RPMI7951 (cell line): ENCODE data around the gene RPS21. TPM values are rescaled to one million over a fixed set of nuclear protein-coding genes. Genes with fewer than 3 reads are reported as not detected.
A peak's percentile ranks its signal among the peaks of the same experiment; 100 is the strongest.

Source experiments
- DNase-seq: peaks from one replicate; pipeline ENCODE4 v3.0.0-alpha.2; 2012; ENCODE audit warnings: low read depth
- total RNA-seq: library from RNA; depleted of rRNA; stranded (reverse); fragments of >200 nt; shearing (Covaris generic); gene quantifications from 2 replicates; pipeline ENCODE4 v1.2.3, GENCODE V29; 2014; rRNA removed

The RPS21 gene
- total RNA-seq = 2,665 and 2,752 TPM in 2 replicates

DNA sequence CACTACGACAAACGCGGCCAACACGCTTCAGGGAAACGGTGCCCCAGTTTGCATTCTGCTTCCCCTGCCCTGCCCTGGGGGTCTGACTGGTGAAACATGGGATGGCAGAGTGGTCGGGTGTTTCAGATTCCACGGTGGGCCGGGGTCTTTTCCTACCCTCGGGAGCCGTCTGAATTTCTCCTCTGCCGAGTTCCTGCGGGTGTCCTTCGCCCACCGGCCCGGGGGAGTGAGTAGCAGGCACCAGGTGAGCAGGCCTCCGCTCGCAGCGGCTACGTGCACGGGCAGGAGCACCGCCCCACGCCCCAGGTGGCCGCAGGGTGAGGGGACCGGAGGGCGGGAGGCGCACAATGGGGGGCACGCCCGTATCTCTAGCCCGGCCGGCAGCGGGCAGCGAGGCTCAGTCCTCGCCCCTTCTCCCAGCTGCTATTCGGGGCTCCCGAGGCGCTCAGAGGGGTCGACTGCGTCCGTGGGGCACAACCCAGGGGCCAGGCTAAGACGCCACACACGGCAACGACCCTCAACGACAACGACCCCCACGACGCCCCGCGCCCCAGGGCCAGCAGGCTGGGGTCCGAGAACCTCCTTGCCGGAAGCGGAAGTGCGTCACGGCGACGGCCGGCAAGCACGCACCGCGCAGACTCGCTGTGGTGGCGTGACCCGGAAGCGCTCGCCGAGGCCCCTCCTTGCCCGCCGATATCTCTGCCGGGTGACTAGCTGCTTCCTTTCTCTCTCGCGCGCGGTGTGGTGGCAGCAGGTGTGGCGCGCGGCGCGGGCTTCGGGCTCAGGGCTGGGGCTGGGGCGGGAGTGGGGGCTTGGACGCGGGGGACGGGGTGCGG, at the start of gene RPS21:
Gene RPS21, plus strand, starts transcription at position 721 of the 836 bp plus-strand sequence. CDS start 236 bp downstream, outside the sequence.
- DNase-seq = peak; percentile 93

DNA sequence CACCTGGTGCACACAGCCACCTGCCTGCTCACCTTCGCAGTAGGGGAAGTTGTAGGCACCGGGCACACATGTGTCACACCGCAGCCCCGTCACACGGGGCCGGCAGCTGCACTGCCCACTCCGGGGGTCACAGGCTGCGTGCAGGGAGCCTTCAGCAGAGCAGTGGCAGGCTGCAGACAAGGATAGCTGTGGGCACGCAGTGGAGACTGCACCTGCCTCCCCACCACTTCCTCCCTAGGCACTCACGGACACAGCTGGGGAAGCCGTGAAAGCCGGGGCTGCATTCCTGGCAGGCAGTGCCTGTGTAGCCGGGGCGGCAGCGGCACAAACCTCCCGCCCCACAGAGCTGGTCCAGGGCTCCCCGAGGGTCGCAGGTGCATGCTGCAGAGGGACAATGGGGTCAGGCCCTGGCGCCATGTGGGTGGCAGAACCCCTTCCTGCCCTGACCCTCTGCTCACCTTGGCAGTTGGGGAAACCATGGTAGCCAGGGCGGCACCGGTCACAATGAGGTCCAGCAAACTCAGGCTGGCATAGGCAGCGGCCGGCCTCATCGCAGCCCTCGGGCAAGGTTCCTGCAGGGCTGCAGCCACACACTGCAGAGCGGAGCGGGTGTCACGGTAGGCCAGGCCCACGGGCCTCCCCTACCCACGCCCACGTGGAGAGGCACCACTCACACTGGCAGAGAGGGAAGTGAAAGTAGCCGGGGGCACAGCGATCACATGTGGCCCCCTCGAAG, 49.2 kb upstream of the RPS21 start:
- DNase-seq = no peak

DNA sequence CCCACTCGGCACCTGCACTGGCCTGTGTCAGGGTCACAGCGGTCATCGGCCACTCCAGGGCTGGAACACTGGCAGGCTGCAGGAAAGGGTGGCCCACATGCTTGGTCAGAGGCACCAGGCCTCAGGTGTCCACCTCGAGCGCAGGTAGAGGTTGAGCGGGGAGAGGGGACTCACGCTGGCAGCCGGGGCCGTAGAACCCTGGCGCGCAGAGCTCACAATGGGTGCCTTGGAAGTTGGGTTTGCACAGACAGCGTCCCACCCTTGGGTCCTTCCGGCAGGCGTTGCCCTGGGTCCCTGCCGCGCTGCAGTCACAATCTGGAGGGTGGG, 48.6 kb upstream of the RPS21 start:
- no peak for DNase-seq

DNA sequence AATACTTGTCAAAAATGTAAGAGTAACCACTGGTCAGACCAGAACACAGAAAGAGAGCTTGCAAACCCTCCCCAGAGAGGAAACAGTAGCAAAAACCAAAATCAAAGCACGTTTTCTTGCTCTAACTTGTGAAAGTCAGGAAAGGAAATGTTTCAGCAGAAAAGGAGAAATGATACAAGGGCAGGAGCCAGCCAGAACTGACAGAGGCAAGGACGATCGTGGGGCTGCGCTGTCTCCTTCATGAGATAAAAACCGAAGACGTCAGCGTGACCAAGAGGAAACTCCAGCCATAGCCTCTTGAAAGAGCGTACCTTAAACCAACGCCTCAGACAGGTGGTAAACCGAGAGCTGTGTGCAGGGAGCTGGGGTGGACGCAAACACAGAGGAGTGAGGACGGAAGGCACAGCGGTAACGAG, 47.2 kb upstream of the RPS21 start:
- DNase-seq = no peak

DNA sequence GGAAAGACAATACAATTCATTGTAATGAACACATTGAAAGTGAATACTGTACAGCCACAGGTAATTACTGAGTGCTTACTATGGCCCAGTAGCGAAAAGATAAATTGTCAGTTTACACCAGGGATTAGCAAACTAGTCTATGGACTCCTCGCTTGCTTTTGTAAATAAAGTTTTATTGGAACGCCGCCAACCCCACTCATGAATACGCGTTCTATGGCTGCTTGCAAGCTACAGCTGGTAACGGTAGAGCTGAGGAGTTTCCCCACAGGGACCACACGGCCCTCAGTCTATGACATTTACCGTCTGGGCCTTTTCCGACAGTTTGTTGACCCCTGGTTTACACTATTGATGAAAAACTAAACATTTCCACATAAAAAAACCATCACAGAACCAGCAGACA, 44.0 kb upstream of the RPS21 start:
- DNase-seq = no peak

DNA sequence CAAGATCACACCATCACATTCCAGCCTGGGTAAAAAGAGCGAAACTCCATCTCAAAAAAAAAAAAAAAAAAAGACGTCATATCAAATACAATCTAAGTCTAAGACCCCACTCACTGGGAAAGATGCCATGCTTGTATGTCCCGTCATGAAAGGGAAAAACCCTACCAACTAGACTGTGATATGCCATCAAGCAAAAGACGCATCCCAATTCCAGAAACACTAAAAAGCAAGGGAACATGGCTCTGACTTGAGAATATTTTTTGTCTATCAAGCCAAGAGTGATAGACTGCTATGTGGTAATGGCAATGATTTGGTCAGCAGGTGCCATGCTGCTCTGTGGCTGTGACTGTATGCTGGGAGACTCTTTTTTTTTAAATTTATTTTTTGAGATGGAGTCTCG, 42.8 kb upstream of the RPS21 start:
- DNase-seq = no peak

DNA sequence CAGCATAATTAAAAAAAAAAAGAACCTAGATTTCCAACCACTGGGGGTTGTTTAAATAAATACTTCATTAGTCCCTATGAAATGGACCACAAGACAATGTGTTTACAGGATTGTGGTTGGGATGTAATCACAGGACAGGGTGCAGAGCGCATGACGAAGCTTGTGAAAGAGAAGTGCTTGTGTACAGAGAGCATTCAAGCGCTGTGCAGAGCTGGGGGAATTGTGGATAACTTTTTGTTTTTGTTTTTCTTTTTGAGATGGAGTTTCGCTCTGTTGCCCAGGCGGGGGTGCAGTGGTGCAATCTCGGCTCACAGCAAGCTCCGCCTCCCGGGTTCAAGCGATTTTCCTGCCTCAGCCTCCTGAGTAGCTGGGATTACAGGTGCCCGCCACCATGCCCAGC, 42.1 kb upstream of the RPS21 start:
- DNase-seq = peak; percentile 48

DNA sequence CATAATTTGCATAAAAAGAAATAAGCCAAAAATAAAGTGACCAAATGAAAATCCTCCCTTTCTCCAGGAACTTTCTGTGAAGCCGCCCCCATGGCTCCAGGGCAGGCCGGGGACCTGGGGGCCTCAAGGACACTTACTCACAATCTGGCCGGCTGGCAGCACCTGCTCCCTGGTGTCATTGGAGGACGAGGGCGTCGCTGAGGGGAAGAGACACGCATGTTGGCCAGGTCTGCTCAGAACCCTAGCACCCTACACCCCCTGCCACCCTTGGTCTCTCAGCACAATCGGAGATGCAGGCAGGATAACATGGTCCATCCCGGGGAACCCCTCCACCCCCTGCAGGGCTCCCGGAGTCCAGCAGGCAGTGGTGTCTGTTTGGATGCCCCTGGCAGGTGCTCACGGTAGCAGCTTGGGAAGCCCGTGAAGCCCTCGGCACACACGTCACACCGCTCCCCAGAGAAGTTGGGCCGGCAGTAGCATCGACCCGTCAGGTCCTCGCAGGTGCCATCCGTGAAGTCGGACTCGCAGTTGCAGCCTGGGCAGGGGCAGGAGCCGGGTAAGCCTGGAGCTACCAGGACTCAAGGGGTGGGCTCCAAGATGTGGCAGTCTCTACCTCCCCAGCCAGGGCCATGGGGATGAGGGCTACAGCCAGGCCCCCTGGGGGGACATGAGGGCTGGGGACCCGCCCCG, 41.1 kb upstream of the RPS21 start:
- no peak for DNase-seq

DNA sequence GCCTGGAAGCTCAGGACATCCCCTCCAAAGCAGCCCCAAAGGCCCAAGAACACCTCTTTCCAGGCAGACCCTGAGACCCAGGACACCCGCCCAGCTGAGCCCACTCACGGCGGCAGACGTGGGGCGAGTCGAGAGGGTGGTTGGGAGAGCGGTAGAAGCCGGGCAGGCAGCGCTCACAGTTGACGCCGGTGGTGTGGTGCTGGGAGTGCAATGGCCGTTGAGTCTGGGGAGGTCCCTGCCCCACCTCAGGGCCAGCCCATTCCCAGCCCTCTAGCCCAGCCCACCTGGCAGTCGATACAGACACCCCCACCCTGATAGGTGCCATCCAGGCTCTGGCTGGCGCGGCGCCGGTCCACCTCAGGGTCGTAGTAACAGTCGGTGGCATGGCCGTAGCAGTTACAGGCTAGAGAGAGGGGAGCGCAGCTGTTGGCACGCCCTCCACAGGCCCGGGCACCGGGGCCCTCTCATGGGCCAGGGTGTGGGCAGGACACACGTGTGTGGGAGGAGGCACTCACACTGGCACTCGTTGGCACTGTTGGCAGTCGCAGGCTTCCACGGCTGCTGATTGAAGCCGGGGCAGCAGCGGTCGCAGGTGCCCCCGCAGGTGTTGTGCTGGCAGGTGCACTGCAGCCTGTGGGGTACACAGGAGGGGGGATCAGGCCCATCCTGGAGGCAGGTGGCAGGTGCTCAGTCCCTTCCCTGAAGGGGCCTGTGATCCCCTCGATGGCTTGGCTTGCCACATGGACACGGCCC, 40.3 kb upstream of the RPS21 start:
- no peak for DNase-seq

DNA sequence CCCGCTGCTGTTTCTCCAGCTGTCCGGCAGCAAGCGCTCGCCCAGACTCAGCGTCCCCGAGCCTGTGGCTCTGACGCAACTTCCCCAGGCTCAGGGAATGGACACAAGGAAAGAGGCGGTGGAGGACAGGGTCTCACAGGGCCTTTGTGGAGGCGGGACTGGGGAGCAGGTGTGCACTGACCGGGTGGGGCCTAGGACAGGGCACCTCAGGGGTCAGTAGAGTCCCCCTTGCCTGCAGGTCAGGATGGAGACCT, 39.8 kb upstream of the RPS21 start:
- no peak for DNase-seq

DNA sequence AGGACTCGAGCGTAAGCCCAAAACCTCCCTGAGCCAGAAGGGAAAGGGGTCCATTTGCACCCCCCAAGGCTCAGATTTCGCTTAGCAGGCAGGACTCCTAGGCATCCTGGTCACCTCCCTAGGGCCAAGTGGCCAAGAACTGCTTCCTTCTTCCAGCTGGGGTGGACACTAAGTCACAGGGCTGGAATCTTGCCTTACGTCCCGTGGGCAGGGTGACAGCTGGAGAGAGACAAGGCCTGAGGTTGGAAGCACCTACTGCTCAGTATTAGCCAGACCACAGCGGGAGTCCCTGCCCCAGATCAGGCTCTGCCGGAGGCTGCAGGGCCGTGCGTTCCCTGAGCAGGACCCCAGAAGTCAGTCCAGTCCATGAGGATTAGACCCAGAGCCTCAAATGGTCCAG, 39.5 kb upstream of the RPS21 start:
- DNase-seq = no peak

DNA sequence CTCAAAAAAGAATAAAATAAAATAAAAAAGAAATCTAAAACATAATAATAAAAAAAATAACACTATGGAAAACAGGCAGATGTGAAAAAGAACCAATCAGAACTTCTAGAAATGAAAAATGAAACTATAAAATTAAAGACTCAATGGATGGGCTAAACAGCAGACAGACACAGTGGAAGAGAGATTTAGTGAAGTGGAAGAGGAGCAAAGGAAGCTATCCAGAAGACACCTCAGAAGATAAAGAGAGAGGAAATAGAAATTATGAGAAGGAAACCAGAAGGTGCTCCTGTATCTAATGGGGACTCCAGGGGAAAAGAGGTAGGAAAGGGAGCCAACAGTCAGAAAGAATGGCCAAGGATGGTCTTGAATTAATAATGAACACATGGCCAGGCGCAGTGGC, 38.3 kb upstream of the RPS21 start:
- DNase-seq = no peak

DNA sequence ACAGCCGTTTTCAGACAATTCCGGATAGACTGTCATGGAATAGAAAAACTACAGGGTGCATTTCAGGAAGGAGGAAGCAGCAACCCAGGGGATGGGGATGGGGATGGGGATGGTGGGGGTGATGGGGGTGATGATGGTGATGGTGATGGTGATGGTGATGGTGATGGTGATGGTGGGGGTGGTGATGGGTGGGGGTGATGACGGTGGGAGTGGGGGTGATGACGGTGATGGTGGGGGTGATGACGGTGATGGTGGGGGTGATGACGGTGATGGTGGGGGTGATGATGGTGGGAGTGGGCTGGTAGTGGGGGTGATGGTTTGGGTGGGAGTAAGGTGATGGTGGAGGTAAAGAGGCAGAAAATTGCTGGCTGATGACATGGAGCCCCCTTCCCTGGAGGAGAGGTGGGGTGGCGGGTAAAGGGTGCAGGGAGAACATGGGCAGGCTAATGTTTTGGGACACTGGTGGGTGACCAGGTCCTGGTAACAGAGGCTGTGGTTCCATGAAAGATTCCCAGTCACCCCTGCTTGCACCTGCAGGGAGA, 37.3 kb upstream of the RPS21 start:
- DNase-seq = no peak

DNA sequence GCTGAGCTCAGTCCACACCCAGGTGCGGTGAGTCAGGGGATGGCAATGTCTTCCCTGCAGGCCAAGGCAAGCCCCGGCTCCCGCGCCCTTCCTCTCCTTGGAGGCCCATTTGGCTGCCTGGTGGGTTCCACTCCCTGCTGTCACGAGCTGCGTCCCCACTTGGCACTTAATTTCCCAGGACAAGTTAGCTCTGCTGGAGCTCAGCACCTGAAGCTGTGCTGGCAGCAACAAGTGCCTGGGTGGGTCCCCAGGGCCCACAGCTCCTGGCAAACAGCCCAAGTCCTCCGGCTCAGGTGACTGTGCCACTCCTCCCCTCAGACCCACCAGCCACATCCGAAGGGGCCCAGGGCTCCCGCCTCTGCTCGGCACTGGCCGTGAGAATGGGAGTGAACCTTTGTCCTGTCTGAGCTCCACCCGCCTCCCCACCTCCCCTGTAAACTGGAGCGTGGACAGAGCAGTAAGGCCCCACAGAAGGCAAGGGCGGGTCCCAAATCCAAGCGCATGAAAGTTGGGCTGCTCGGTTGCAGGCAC, 36.7 kb upstream of the RPS21 start:
- peak; percentile 66 for DNase-seq

DNA sequence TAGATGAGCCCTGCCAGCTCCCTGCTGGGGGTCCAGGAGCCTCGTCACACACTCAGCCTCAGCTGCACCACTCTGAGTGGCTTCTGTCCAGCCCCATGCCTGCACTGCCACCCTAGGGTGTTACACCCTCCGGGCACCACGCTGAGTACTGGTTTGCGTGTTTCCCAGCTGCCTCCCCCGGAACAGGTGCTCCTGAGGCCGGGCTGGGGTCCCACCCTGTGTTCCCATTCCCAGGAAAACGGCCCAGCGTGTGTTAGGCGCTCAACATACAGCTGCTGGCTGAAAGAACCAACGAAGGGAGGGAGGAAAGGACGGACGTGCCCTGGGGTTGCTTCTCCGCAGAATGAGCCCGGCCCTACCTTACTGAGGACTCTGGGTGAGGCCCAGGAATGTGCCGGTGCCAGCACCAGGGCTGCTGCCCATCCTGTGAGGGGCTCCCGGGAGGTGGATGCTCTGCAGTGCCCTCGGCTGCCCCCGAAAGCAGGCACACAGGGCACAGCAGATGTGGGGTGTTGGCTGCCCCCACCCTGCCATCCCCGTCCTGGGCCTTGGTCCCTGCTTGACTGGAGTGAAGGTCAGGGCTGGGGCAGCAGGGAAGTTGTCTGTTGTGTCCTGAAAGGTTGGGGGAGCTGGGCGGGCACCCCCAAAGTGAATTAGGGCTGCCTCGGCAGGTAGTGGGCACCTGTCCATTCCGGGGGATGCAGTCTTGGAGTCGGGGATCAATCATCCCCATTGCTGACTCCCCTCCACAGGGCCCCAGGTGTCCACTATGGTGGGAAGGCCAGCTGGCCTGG, 36.1 kb upstream of the RPS21 start:
- DNase-seq = no peak

DNA sequence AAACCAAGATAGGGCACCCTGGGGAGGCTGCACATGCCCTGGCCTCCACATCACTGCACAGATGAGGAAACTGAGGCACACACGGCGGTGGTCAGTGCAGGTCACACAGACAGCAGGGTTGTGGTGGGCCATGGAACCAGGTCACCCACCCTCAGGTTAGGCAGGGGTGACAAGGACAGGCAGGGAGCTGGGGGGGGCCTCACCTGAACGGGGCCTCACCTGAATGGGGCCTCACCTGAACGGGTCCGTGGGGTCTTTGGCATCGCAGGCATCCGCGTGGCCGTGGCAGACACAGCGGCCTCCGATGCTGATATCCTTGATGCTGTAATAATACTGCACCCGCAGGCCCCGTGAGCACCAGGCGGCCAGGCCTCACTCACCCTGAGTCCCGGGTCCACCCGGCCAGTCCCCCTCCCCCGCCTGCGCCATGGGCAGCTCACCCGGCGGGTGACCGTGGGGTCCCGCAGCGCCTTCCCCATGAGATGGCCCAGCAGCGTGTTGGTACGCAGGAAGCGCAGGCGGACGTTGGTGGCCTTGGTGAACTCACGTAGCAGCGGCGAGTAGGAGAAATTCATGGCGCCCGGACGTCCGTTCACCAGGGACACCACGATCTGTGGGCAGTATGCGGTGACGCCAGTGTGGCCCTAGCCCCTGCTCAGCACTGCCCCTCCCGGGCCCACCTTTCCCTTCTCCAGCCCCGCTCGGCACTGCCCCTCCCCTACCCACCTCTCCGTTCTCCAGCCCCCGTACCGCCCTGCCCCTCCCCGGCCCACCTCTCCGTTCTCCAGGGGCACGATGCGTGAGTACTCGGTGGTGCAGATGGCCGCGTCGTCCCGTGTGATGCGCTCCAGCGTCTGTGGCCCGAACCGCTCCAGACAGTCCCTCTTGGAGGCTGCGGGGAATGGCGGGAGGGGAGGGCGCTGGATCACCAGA, 35.2 kb upstream of the RPS21 start:
- DNase-seq = no peak

DNA sequence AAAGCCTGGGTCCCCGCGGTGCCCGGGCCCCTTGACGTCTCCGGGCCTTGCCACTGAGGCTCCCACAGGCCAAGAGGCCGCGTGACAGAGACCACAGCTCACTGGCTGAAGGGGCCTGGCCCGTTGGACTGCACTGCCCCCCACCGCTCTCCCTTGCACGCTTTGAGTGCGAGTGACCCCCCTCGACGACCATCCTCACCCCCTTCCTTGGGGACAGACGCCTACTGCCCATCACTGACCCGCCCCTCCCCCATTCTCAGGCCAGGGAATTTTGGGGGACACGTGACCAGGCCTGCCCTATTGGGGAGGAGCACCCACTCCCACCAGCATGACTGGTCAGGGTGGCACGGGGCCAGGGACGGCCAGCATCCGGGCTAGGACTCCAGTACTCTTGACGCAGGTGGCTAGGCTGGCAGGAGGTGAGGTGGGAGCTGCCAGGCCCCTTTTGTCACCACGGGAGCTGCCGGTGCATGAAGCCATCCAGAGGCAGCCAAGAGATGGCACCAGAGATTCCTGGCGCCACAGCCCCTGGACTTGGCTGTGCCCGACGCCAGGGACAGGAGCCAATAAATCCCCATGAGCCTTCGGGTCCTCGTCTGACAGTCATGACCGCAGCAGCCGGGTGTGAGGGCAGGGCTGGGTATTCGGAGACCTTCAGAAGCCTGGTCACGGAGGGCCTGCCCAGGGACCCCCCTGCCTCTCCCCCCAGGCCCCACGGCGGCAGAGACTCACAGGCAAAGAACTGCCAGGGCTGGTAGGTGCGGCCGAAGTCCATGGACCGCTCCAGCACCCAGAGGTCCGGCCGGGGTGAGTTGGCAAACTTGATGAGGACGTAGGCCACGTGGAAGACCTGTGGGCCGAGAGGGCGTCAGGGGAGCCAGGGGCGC, 34.3 kb upstream of the RPS21 start:
- peak; percentile 54 for DNase-seq

DNA sequence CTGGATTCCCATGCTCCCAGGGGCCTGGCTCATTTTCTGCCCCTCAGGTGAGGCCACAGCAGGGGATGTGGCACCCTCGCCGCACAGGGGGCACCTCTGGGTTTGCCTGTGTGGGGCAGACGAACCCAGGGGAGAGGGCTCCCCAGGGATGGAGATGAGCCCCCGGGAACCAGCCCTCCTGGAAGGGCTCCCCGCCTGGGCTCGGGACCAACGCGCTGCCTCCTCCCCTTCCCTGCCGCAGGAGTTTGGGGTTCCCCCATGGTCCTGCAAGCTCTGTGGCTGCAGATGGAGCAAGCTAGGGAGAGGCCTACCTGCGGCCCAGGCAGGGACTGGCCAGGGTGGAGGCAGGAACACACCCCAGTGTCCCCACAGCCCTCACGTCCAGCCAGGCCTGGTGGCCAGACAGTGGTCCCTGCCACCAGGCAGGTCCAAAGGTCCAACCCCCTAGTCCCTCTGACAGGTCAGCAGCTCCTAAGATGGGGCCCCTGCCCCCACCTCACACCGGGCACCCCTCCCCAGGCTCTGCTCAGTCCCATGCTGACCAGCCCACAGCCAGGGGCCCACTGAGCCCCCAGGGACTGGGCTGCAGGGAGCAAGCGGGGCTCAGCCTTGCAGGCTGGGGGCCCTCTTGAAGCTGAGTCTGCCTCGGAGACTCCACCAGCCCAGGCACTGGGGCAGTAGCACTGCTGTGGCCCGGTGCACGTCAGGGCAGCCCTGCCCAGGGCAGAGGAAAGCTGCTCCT, 33.4 kb upstream of the RPS21 start:
- DNase-seq = no peak
